Limb (tissue), 2 donors: ENCODE data around the gene AUP1.
A peak's percentile ranks its signal among the peaks of the same experiment; 100 is the strongest.
"Not testable (repeated sequence)": the region's sequence is repeated elsewhere in the genome, so short reads cannot be mapped to it uniquely, and the experiment has no call there.

Experiments
- DNase-seq, 2 donors: peaks; one replicate each; pipeline ENCODE4 v3.0.0-alpha.2; 2016; ENCODE audit errors: extremely low spot score in 2 of 2

AUP1 gene, protein sequence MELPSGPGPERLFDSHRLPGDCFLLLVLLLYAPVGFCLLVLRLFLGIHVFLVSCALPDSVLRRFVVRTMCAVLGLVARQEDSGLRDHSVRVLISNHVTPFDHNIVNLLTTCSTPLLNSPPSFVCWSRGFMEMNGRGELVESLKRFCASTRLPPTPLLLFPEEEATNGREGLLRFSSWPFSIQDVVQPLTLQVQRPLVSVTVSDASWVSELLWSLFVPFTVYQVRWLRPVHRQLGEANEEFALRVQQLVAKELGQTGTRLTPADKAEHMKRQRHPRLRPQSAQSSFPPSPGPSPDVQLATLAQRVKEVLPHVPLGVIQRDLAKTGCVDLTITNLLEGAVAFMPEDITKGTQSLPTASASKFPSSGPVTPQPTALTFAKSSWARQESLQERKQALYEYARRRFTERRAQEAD

GRCh38 chr2:74529357-74530238 lies at the start of gene AUP1, which contains the start of gene HTRA2:
AUP1 (minus strand) TSS chr2:74529706; CDS start chr2:74529629, 77 bp downstream.
HTRA2 (plus strand) TSS chr2:74529933; CDS start chr2:74530007, 74 bp downstream.
- DNase-seq, result peak; percentile 97

GRCh38 chr2:74578408-74578807 lies 48.9 kb upstream of the AUP1 start:
- no peak for DNase-seq

- no peak for DNase-seq
Measured at GRCh38 chr2:74577448-74577847, 47.9 kb upstream of the AUP1 start.

- DNase-seq, result peak in 1 of 2 donors; percentile 50
Measured at GRCh38 chr2:74576863-74577229, 47.3 kb upstream of the AUP1 start.

GRCh38 chr2:74576211-74576862 lies 46.8 kb upstream of the AUP1 start:
- DNase-seq, result no peak

GRCh38 chr2:74575320-74575719 lies 45.8 kb upstream of the AUP1 start:
- DNase-seq, result no peak

GRCh38 chr2:74573747-74574562 lies 44.4 kb upstream of the AUP1 start:
- no peak for DNase-seq

DNA sequence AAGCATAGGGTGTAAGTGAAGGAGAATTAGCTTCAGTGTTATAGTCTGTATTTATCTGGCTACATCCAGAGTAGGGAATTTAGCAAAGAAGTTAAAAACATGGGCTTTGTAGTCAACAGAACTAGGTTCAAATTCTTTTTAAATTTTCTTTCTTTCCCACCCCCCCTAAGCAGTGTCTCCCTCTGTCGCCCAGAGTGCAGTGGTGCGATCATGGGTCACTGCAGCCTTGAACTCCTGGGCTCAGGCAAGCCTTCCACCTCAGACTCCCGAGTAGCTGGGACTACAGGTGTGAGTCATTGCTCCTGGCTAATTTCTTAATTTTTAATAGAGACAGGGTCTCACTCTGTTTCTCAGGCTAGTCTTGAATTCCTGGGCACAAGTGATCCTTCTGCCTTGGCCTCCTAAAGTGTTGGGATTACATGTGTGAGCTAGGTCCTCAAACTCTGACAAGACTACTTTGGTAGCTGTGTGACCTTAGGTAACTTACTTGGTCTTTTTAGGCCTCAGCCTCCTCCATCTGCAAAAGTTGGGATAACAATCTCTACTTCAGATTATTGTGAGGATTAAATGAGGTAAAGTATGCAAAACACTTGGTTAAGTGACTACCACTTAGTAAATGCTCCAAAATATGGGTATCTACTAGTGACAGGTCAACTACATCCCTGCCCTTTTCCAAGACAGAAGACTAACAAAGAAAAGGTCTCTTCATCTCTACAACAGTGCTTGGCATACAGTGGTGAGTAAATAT lies 42.8 kb upstream of the AUP1 start:
- no peak for DNase-seq

- DNase-seq, result no peak
Measured at GRCh38 chr2:74571058-74571457, 41.6 kb upstream of the AUP1 start.

DNA sequence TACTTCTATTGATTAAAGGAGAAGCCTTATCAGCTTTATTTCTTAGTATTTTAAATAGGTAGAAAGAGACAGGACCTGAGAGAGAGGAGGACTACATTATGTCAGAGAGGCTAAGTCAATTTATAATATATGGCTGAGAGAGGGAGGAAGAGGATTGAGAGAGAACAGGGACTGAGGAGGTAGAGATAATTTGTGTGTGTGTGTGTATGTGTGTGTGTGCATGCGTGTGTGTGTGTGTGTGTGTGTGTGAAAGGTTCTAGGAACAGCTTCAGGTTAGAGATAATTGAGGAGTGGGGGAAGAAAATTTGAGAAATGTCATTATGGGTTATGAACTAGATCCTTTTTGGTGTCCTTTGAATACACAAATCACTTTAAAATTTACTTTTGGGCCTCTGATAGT lies 40.2 kb upstream of the AUP1 start:
- no peak for DNase-seq

GRCh38 chr2:74567881-74568280 lies 38.4 kb upstream of the AUP1 start:
- no peak for DNase-seq

GRCh38 chr2:74566754-74567085 lies 37.2 kb upstream of the AUP1 start:
- no peak for DNase-seq

- no peak for DNase-seq
Measured at GRCh38 chr2:74566076-74566753, 36.7 kb upstream of the AUP1 start.

- DNase-seq, result no peak
Measured at GRCh38 chr2:74564222-74564621, 34.7 kb upstream of the AUP1 start.

GRCh38 chr2:74562126-74562775 lies 32.7 kb upstream of the AUP1 start:
- no peak for DNase-seq

GRCh38 chr2:74561022-74561421 lies 31.5 kb upstream of the AUP1 start:
- DNase-seq, result not testable (repeated sequence)

- DNase-seq, result no peak
Measured at GRCh38 chr2:74560591-74560990, 31.1 kb upstream of the AUP1 start.

GRCh38 chr2:74559912-74560311 lies 30.4 kb upstream of the AUP1 start:
- no peak for DNase-seq
